Neural crest cell (in vitro differentiated cells): ENCODE results near the gene KCNIP4. TPM values are rescaled to one million over a fixed set of nuclear protein-coding genes. Genes with fewer than 3 reads are reported as not detected.

Experiments used
- DNase-seq: peaks from one replicate; pipeline ENCODE4 v3.0.0; 2021; ENCODE audit warnings: low read depth, mixed read lengths, low spot score
- H3K27ac Mint-ChIP-seq: one replicate; pipeline ENCODE4 v1.8.0; 2021; ENCODE audit warnings: mild to moderate bottlenecking, mixed read lengths; ENCODE audit not compliant: unreplicated experiment
- H3K27me3 Mint-ChIP-seq: 2 replicates; pipeline ENCODE4 v1.8.0; 2021; ENCODE audit warnings: low read depth, mild to moderate bottlenecking, mixed read lengths
- H3K36me3 Mint-ChIP-seq: 2 replicates; pipeline ENCODE4 v1.8.0; 2021; ENCODE audit warnings: low read depth, mild to moderate bottlenecking, mixed read lengths
- H3K4me1 Mint-ChIP-seq: 2 replicates; pipeline ENCODE4 v1.8.0; 2021; ENCODE audit warnings: mixed read lengths
- H3K4me3 Mint-ChIP-seq: one replicate; pipeline ENCODE4 v1.8.0; 2021; ENCODE audit warnings: mild to moderate bottlenecking, mixed read lengths
- H3K9me3 Mint-ChIP-seq: 2 replicates; pipeline ENCODE4 v1.8.0; 2021; ENCODE audit warnings: mixed read lengths
- CTCF ChIP-seq: fragments of 200-600 bp; sonication (generic); conservative IDR thresholded peaks from 2 replicates; pipeline ENCODE4 v1.5.0; 2021; ENCODE audit warnings: antibody characterized with exemption, mild to moderate bottlenecking
- total RNA-seq: library from RNA; stranded (reverse); gene quantifications from 2 replicates; pipeline ENCODE4 v1.2.1, GENCODE V29; 2021

Gene KCNIP4
- total RNA-seq, 1 donor from 2014 or later: 0.33 TPM

- H3K4me1 Mint-ChIP-seq: no peaks in the 10 kb centered on the region
These were observed 55.4 kb downstream of the KCNIP4 start for GRCh38 chr4:21893136-21893535.

GRCh38 chr4:21890231-21890630, 58.3 kb downstream of the KCNIP4 start:
- H3K9me3 Mint-ChIP-seq: no peaks in the 10 kb centered on the region

More at GRCh38 chr4:21893136-21893535, 55.4 kb downstream of the KCNIP4 start:
- DNase-seq: no peak
- no peaks in the 10 kb centered on the region for H3K27me3 Mint-ChIP-seq
- TF ChIP-seq CTCF: no peak
- no peaks in the 10 kb centered on the region for H3K36me3 Mint-ChIP-seq
- no peak overlapping the region for H3K4me3 Mint-ChIP-seq
- H3K9me3 Mint-ChIP-seq: no peaks in the 10 kb centered on the region
- H3K27ac Mint-ChIP-seq: no peak overlapping the region

GRCh38 chr4:21888195-21888976, 60.2 kb downstream of the KCNIP4 start:
- Mint-ChIP-seq H3K36me3 (no peaks in the 10 kb centered on the region), H3K4me3 (no peak overlapping the region), H3K27ac (no peak overlapping the region), H3K27me3 (no peaks in the 10 kb centered on the region), H3K9me3 (peaks cover 4% of the 10 kb centered on the region), H3K4me1 (no peaks in the 10 kb centered on the region)
- DNase-seq: no peak
- TF ChIP-seq CTCF: no peak

More at GRCh38 chr4:21890231-21890630, 58.3 kb downstream of the KCNIP4 start:
- no peak for DNase-seq
- H3K4me1 Mint-ChIP-seq: no peaks in the 10 kb centered on the region
- H3K36me3 Mint-ChIP-seq: no peaks in the 10 kb centered on the region
- TF ChIP-seq CTCF: no peak
- no peaks in the 10 kb centered on the region for H3K27me3 Mint-ChIP-seq
- no peak overlapping the region for H3K4me3 Mint-ChIP-seq
- no peak overlapping the region for H3K27ac Mint-ChIP-seq

GRCh38 chr4:21887481-21887880, 61.1 kb downstream of the KCNIP4 start:
- H3K27me3 Mint-ChIP-seq: no peaks in the 10 kb centered on the region
- no peak for TF ChIP-seq CTCF
- H3K4me1 Mint-ChIP-seq: peaks cover under 1% of the 10 kb centered on the region
- H3K4me3 Mint-ChIP-seq: no peak overlapping the region
- peaks cover 4% of the 10 kb centered on the region for H3K9me3 Mint-ChIP-seq
- DNase-seq: no peak
- no peaks in the 10 kb centered on the region for H3K36me3 Mint-ChIP-seq
- no peak overlapping the region for H3K27ac Mint-ChIP-seq

GRCh38 chr4:21885770-21886169, 62.8 kb downstream of the KCNIP4 start:
- no peak for TF ChIP-seq CTCF
- Mint-ChIP-seq H3K27me3 (no peaks in the 10 kb centered on the region), H3K4me1 (peaks cover 6% of the 10 kb centered on the region), H3K27ac (no peak overlapping the region), H3K36me3 (no peaks in the 10 kb centered on the region), H3K9me3 (peaks cover 4% of the 10 kb centered on the region), H3K4me3 (no peak overlapping the region)
- DNase-seq: no peak
